Small intestine (tissue), 7 donors: ENCODE data around the gene LTBP2. TPM values are rescaled to one million over a fixed set of nuclear protein-coding genes. Genes with fewer than 3 reads are reported as not detected.

Source experiments
- DNase-seq, 2 donors: peaks; one replicate each; pipeline versions ENCODE4 v3.0.0 to v3.0.0-alpha.2; 2013
- FAIRE-seq: peaks from 2 replicates; lab custom pipeline; 2012; peaks lifted over from hg19 to GRCh38; lab: Jason Lieb, UNC
- H3K27ac ChIP-seq, 3 donors: one replicate each; pipeline ENCODE4 v1.5.1; 2013; ENCODE audit warnings: low read length in 2 of 3, mild to moderate bottlenecking in 2 of 3, control low read depth in 1 of 3, inconsistent platforms in 1 of 3, low read depth in 1 of 3, moderate library complexity in 1 of 3
- H3K27me3 ChIP-seq, 3 donors: one replicate each; pipeline ENCODE4 v1.6.1; 2013; ENCODE audit warnings: low read length in 3 of 3, inconsistent platforms in 1 of 3; ENCODE audit not compliant: control insufficient read depth in 3 of 3, insufficient read depth in 3 of 3
- H3K36me3 ChIP-seq, 3 donors: one replicate each; pipeline ENCODE4 v1.6.1; 2013; ENCODE audit warnings: low read length in 3 of 3, inconsistent platforms in 1 of 3, low read depth in 1 of 3, mild to moderate bottlenecking in 1 of 3, moderate library complexity in 1 of 3; ENCODE audit not compliant: control insufficient read depth in 3 of 3, insufficient read depth in 2 of 3
- H3K4me1 ChIP-seq, 3 donors: one replicate each; pipeline ENCODE4 v1.6.1; 2013; ENCODE audit warnings: low read length in 2 of 3, inconsistent platforms in 1 of 3, low read depth in 1 of 3, mild to moderate bottlenecking in 1 of 3, moderate library complexity in 1 of 3; ENCODE audit not compliant: control insufficient read depth in 3 of 3, insufficient read depth in 2 of 3
- H3K4me3 ChIP-seq, 3 donors: one replicate each; pipeline ENCODE4 v1.5.1; 2013; ENCODE audit warnings: low read length in 3 of 3, control low read depth in 1 of 3, inconsistent platforms in 1 of 3, low read depth in 1 of 3, mild to moderate bottlenecking in 1 of 3, moderate library complexity in 1 of 3
- H3K9me3 ChIP-seq, 2 donors: one replicate each; pipeline ENCODE4 v1.6.1; 2013; ENCODE audit warnings: low read depth in 1 of 2, low read length in 1 of 2; ENCODE audit not compliant: control insufficient read depth in 2 of 2, insufficient read depth in 1 of 2
- WGBS, 3 donors: extraction: QIAGEN DNeasy Blood & Tissue Kit; methylation state at CpG; one replicate each; pipeline ENCODE4 v1.1.7; 2013; 5-methylcytosine and 5-hydroxymethylcytosine counted together
- polyA plus RNA-seq, 4 donors: library from polyadenylated mRNA; stranded (reverse) in 3 of 4; unstranded in 1 of 4; fragments of 200-250 nt in 3 of 4; fragments of 120-200 nt in 1 of 4; gene quantifications; one replicate each; pipeline versions ENCODE4 v1.2.1 to v1.2.3, GENCODE V29; 2013
- donor health status: healthy with polysubstance abuse.
- donor health status: control.
- donor health status: control.
- donor health status: Bipolar disorder and iron deficiency.
- donor health status: healthy.

The LTBP2 gene
- polyA plus RNA-seq, 4 donors = 0.22 to 1.8 (median 1.1) TPM

- no peak for FAIRE-seq
- Histone ChIP-seq H3K27ac (no peak overlapping the region), H3K9me3 (no peaks in the 10 kb centered on the region), H3K27me3 (no peaks in the 10 kb centered on the region), H3K36me3 (no peaks in the 10 kb centered on the region), H3K4me3 (no peak overlapping the region), H3K4me1 (no peaks in the 10 kb centered on the region)
- 92% methylated on average over 10 of the region's 10 CpGs for WGBS, 3 donors
- DNase-seq = no peak
These were observed 24.7 kb downstream of the LTBP2 start for GRCh38 chr14:74587363-74587707.

GRCh38 chr14:74586681-74587362, 25.2 kb downstream of the LTBP2 start:
- Histone ChIP-seq H3K36me3 (no peaks in the 10 kb centered on the region), H3K9me3 (no peaks in the 10 kb centered on the region), H3K4me3 (no peak overlapping the region), H3K27ac (no peak overlapping the region), H3K4me1 (no peaks in the 10 kb centered on the region), H3K27me3 (no peaks in the 10 kb centered on the region)
- no peak for FAIRE-seq
- 88 to 90% (median 88%) methylated on average over 17 to 18 of the region's 18 CpGs for WGBS, 3 donors
- no peak for DNase-seq

- H3K4me3 ChIP-seq = no peak overlapping the region
- H3K27ac ChIP-seq = no peak overlapping the region
- no peaks in the 10 kb centered on the region for H3K36me3 ChIP-seq
- 86 to 90% (median 88%) methylated on average over 33 of the region's 33 CpGs for WGBS, 3 donors
- DNase-seq = no peak
- no peak for FAIRE-seq
- no peaks in the 10 kb centered on the region for H3K27me3 ChIP-seq
- H3K4me1 ChIP-seq = no peaks in the 10 kb centered on the region
- H3K9me3 ChIP-seq = peaks cover 0 to 3% of the 10 kb centered on the region in 2 donors
These were observed 26.4 kb downstream of the LTBP2 start for GRCh38 chr14:74585406-74586335.

GRCh38 chr14:74584951-74585350, 27.1 kb downstream of the LTBP2 start:
- no peak for FAIRE-seq
- H3K27ac ChIP-seq = no peak overlapping the region
- no peak overlapping the region for H3K4me3 ChIP-seq
- peaks cover 0 to 3% of the 10 kb centered on the region in 2 donors for H3K9me3 ChIP-seq
- WGBS, 3 donors = 77 to 87% (median 86%) methylated on average over 5 of the region's 5 CpGs
- H3K4me1 ChIP-seq = no peaks in the 10 kb centered on the region
- no peaks in the 10 kb centered on the region for H3K36me3 ChIP-seq
- H3K27me3 ChIP-seq = no peaks in the 10 kb centered on the region
- DNase-seq = no peak

- FAIRE-seq = no peak
- no peaks in the 10 kb centered on the region for H3K36me3 ChIP-seq
- no peaks in the 10 kb centered on the region for H3K4me1 ChIP-seq
- peaks cover 0 to 3% of the 10 kb centered on the region in 2 donors for H3K9me3 ChIP-seq
- H3K27ac ChIP-seq = no peak overlapping the region
- no peaks in the 10 kb centered on the region for H3K27me3 ChIP-seq
- no peak for DNase-seq
- 78 to 91% (median 81%) methylated on average over 6 of the region's 6 CpGs for WGBS, 3 donors
- H3K4me3 ChIP-seq = no peak overlapping the region
These were observed 28.2 kb downstream of the LTBP2 start for GRCh38 chr14:74583689-74584434.

- WGBS, 3 donors = 51 to 73% (median 64%) methylated on average over 1 of the region's 1 CpG
- no peaks in the 10 kb centered on the region for H3K27me3 ChIP-seq
- no peaks in the 10 kb centered on the region for H3K36me3 ChIP-seq
- H3K9me3 ChIP-seq = peaks cover 0 to 3% of the 10 kb centered on the region in 2 donors
- no peaks in the 10 kb centered on the region for H3K4me1 ChIP-seq
- FAIRE-seq (no peak), DNase-seq (no peak)
- no peak overlapping the region for H3K4me3 ChIP-seq
- no peak overlapping the region for H3K27ac ChIP-seq
These were observed 29.0 kb downstream of the LTBP2 start for GRCh38 chr14:74582910-74583581.

GRCh38 chr14:74580275-74580672, 31.8 kb downstream of the LTBP2 start:
- no peak for FAIRE-seq
- no peak for DNase-seq
- H3K9me3 ChIP-seq = peaks cover 0 to 3% of the 10 kb centered on the region in 2 donors
- WGBS, 3 donors = 69 to 77% (median 73%) methylated on average over 4 of the region's 4 CpGs
- H3K4me3 ChIP-seq = no peak overlapping the region
- no peak overlapping the region for H3K27ac ChIP-seq
- no peaks in the 10 kb centered on the region for H3K4me1 ChIP-seq
- no peaks in the 10 kb centered on the region for H3K27me3 ChIP-seq
- no peaks in the 10 kb centered on the region for H3K36me3 ChIP-seq
